ENCODE measurements around the gene OSTF1. TPM values are rescaled to one million over a fixed set of nuclear protein-coding genes. Genes with fewer than 3 reads are reported as not detected.

The OSTF1 gene
- polyA plus RNA-seq, 1 donor from 2014 or later = 8.8 TPM

DNA sequence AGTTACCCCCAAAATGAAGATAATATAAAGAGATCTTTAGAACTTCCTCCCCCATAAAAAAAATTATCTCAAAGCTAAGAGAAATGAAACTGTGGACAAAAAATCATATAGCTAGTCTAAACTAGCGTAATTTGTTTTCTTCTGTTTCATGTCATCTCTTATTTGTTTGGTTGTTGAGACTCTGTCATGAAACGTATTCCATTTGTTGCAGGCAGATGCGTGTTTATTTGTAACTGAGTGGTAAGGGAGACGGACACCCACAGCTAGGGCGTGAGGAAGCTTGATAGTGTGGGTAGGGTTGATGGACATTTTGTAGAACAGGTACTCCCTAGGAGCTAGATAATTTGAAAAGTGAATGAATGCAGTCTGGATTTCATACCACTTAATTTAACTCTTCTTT lies 41.9 kb downstream of the OSTF1 start:
- Histone ChIP-seq H2AFZ (ENCODE audit: low read depth, low read length) (no peak overlapping the region), H3K9me3 (ENCODE audit: low read length) (no peaks in the 10 kb centered on the region), H3F3A (ENCODE audit: insufficient read depth, low read length, poor library complexity, severe bottlenecking) (no peaks in the 10 kb centered on the region), H3K9ac (ENCODE audit: low read length) (no peak overlapping the region), H3K9me2 (ENCODE audit: insufficient read depth, low read length) (no peaks in the 10 kb centered on the region), H3K79me2 (replicated peaks; ENCODE audit: insufficient read depth, low read length) (no peaks in the 10 kb centered on the region), H3K4me3 (ENCODE audit: low read length) (no peak overlapping the region), H3K4me2 (ENCODE audit: low read length) (no peak overlapping the region), H3K36me3 (ENCODE audit: insufficient read depth, low read length) (no peaks in the 10 kb centered on the region), H4K20me1 (ENCODE audit: insufficient read depth) (no peaks in the 10 kb centered on the region), H3K27ac (ENCODE audit: low read length) (no peak overlapping the region), H3K27me3 (ENCODE audit: insufficient read depth, low read depth, low read length) (no peaks in the 10 kb centered on the region)
- TF ChIP-seq POLR2AphosphoS5 (IDR thresholded peaks at IDR 0.05) = no peak
- no peak for TF ChIP-seq EZH2 (IDR thresholded peaks at IDR 0.05; ENCODE audit: borderline replicate concordance, insufficient read depth, low read length, poor library complexity, severe bottlenecking)
- no peak for TF ChIP-seq MXI1 (conservative IDR thresholded peaks at IDR 0.05; ENCODE audit: poor library complexity, severe bottlenecking)
- TF ChIP-seq, protein P1, sequence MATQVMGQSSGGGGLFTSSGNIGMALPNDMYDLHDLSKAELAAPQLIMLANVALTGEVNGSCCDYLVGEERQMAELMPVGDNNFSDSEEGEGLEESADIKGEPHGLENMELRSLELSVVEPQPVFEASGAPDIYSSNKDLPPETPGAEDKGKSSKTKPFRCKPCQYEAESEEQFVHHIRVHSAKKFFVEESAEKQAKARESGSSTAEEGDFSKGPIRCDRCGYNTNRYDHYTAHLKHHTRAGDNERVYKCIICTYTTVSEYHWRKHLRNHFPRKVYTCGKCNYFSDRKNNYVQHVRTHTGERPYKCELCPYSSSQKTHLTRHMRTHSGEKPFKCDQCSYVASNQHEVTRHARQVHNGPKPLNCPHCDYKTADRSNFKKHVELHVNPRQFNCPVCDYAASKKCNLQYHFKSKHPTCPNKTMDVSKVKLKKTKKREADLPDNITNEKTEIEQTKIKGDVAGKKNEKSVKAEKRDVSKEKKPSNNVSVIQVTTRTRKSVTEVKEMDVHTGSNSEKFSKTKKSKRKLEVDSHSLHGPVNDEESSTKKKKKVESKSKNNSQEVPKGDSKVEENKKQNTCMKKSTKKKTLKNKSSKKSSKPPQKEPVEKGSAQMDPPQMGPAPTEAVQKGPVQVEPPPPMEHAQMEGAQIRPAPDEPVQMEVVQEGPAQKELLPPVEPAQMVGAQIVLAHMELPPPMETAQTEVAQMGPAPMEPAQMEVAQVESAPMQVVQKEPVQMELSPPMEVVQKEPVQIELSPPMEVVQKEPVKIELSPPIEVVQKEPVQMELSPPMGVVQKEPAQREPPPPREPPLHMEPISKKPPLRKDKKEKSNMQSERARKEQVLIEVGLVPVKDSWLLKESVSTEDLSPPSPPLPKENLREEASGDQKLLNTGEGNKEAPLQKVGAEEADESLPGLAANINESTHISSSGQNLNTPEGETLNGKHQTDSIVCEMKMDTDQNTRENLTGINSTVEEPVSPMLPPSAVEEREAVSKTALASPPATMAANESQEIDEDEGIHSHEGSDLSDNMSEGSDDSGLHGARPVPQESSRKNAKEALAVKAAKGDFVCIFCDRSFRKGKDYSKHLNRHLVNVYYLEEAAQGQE (IDR thresholded peaks at IDR 0.05; ENCODE audit: borderline replicate concordance) = no peak
- TF ChIP-seq RAD21 (conservative IDR thresholded peaks at IDR 0.05) = no peak
- TF ChIP-seq, protein P2, sequence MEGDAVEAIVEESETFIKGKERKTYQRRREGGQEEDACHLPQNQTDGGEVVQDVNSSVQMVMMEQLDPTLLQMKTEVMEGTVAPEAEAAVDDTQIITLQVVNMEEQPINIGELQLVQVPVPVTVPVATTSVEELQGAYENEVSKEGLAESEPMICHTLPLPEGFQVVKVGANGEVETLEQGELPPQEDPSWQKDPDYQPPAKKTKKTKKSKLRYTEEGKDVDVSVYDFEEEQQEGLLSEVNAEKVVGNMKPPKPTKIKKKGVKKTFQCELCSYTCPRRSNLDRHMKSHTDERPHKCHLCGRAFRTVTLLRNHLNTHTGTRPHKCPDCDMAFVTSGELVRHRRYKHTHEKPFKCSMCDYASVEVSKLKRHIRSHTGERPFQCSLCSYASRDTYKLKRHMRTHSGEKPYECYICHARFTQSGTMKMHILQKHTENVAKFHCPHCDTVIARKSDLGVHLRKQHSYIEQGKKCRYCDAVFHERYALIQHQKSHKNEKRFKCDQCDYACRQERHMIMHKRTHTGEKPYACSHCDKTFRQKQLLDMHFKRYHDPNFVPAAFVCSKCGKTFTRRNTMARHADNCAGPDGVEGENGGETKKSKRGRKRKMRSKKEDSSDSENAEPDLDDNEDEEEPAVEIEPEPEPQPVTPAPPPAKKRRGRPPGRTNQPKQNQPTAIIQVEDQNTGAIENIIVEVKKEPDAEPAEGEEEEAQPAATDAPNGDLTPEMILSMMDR (IDR thresholded peaks at IDR 0.05; ENCODE audit: poor library complexity, severe bottlenecking) = no peak
- no peak for TF ChIP-seq TAF1 (IDR thresholded peaks at IDR 0.05; ENCODE audit: low read depth)
- no peak for TF ChIP-seq SMC3 (conservative IDR thresholded peaks at IDR 0.05; ENCODE audit: poor library complexity)
- no peak for TF ChIP-seq EP300 (conservative IDR thresholded peaks at IDR 0.05; ENCODE audit: poor library complexity, severe bottlenecking)

DNA sequence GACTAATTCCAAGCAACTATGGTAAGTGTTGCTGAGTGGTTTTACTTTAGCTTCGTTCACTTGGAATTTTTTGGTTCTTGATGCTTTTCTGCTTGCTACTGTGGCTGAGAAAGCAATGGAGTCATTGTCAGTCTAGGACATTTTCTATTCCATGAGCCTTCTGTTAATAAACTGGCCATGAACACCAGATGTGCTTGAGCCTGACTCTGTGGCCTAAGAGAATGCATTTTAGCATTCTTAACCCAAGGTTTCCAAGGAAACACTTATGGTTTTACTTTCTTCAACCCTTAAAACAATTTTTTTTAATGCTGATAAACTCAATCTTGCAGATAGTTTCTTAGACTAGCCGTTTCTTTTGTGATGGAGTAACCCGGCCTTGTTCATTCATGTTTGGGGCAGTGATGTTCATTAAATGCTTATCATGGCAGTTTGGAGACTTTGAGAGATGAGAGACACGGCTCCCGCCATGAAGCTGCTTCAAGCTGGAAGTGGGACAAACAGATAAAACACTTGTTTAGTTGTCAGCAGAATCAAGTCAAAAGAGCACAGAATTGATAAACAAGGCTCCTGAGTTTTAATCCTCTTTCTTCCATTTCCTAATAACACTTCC lies 42.4 kb downstream of the OSTF1 start:
- Histone ChIP-seq H3K79me2 (replicated peaks; ENCODE audit: insufficient read depth, low read length) (no peaks in the 10 kb centered on the region), H3F3A (ENCODE audit: insufficient read depth, low read length, poor library complexity, severe bottlenecking) (no peaks in the 10 kb centered on the region), H3K9ac (ENCODE audit: low read length) (no peak overlapping the region), H3K27ac (ENCODE audit: low read length) (no peak overlapping the region), H3K4me2 (ENCODE audit: low read length) (no peak overlapping the region), H3K27me3 (ENCODE audit: insufficient read depth, low read depth, low read length) (no peaks in the 10 kb centered on the region), H3K4me3 (ENCODE audit: low read length) (no peak overlapping the region), H3K36me3 (ENCODE audit: insufficient read depth, low read length) (no peaks in the 10 kb centered on the region), H4K20me1 (ENCODE audit: insufficient read depth) (no peaks in the 10 kb centered on the region), H2AFZ (ENCODE audit: low read depth, low read length) (no peak overlapping the region), H3K9me3 (ENCODE audit: low read length) (no peaks in the 10 kb centered on the region), H3K9me2 (ENCODE audit: insufficient read depth, low read length) (no peaks in the 10 kb centered on the region)
- TF ChIP-seq POLR2AphosphoS5 (IDR thresholded peaks at IDR 0.05) (no peak), EZH2 (IDR thresholded peaks at IDR 0.05; ENCODE audit: borderline replicate concordance, insufficient read depth, low read length, poor library complexity, severe bottlenecking) (no peak), RAD21 (conservative IDR thresholded peaks at IDR 0.05) (no peak), TAF1 (IDR thresholded peaks at IDR 0.05; ENCODE audit: low read depth) (no peak), MXI1 (conservative IDR thresholded peaks at IDR 0.05; ENCODE audit: poor library complexity, severe bottlenecking) (no peak), SMC3 (conservative IDR thresholded peaks at IDR 0.05; ENCODE audit: poor library complexity) (no peak), EP300 (conservative IDR thresholded peaks at IDR 0.05; ENCODE audit: poor library complexity, severe bottlenecking) (no peak)
- TF ChIP-seq, protein P1 (IDR thresholded peaks at IDR 0.05; ENCODE audit: borderline replicate concordance) = no peak
- TF ChIP-seq, protein P2 (IDR thresholded peaks at IDR 0.05; ENCODE audit: poor library complexity, severe bottlenecking) = no peak
